Stomach (tissue), 9 donors: ENCODE measurements around the gene JAGN1. TPM values are rescaled to one million over a fixed set of nuclear protein-coding genes. Genes with fewer than 3 reads are reported as not detected.
"Not testable (repeated sequence)": the region's sequence is repeated elsewhere in the genome, so short reads cannot be mapped to it uniquely, and the experiment has no call there.

Experiments
- DNase-seq, 2 donors: peaks; one replicate each; pipeline versions ENCODE4 v3.0.0 to v3.0.0-alpha.2; 2013 to 2019
- H3K27ac ChIP-seq, 5 donors: fragments of 200-600 bp in 4 of 5; sonication (generic) in 4 of 5; one replicate each; pipeline ENCODE4 v1.5.1; 2013 to 2019; ENCODE audit warnings: mild to moderate bottlenecking in 1 of 5, moderate library complexity in 1 of 5
- H3K27me3 ChIP-seq, 3 donors: fragments of 200-600 bp; sonication (generic); one replicate each; pipeline ENCODE4 v1.5.1; 2017 to 2019; ENCODE audit warnings: mixed run types in 1 of 3
- H3K36me3 ChIP-seq, 4 donors: fragments of 200-600 bp; sonication (generic); 1 replicate in 3 of 4; 2 replicates in 1 of 4; pipeline ENCODE4 v1.5.1; 2016 to 2019
- H3K4me1 ChIP-seq, 4 donors: fragments of 200-600 bp; sonication (generic); one replicate each; pipeline ENCODE4 v1.5.1; 2016 to 2019
- H3K4me3 ChIP-seq, 4 donors: fragments of 200-600 bp; sonication (generic) in 3 of 4; one replicate each; pipeline ENCODE4 v1.5.1; 2016 to 2019; ENCODE audit warnings: mild to moderate bottlenecking in 1 of 4
- H3K9me3 ChIP-seq, 4 donors: fragments of 200-600 bp; sonication (generic); one replicate each; pipeline ENCODE4 v1.5.1; 2016 to 2019
- CTCF ChIP-seq, 7 experiments: fragments of 450-650 bp in 4 of 7; fragments of 200-600 bp in 3 of 7; sonication (generic) in 3 of 7; IDR thresholded peaks; one replicate each; pipeline ENCODE4 v1.5.1; 2016 to 2019; ENCODE audit warnings: antibody characterized with exemption in 7 of 7, control low read depth in 2 of 7, mild to moderate bottlenecking in 1 of 7
- EP300 ChIP-seq: sonication (generic); formaldehyde crosslinking; IDR thresholded peaks from one replicate; pipeline ENCODE4 v1.6.1; 2017; ENCODE audit warnings: antibody characterized with exemption
- POLR2A ChIP-seq, 4 donors: fragments of 450-650 bp; IDR thresholded peaks; one replicate each; pipeline ENCODE4 v1.6.1; 2016; ENCODE audit warnings: antibody characterized with exemption in 4 of 4, control low read depth in 2 of 4, mild to moderate bottlenecking in 1 of 4, moderate library complexity in 1 of 4
- POLR2AphosphoS5 ChIP-seq, 3 donors: sonication (generic); formaldehyde crosslinking; IDR thresholded peaks; one replicate each; pipeline ENCODE4 v1.6.1; 2016; ENCODE audit warnings: antibody characterized with exemption in 3 of 3
- WGBS, 5 donors: extraction: QIAGEN DNeasy Blood & Tissue Kit in 3 of 5; methylation state at CpG; one replicate each; pipeline versions ENCODE4 v1.1.5 to v1.1.7; 2013 to 2018; 5-methylcytosine and 5-hydroxymethylcytosine counted together
- intact Hi-C: fragments of 100-400 bp; cut with DNase I; formaldehyde crosslinking; loops from one replicate; pipeline ENCODE4 v1.15.1; 2023; ENCODE audit warnings: low total_unique reads
- polyA plus RNA-seq, 3 donors: library from polyadenylated mRNA; stranded (reverse); fragments of 200-250 nt; gene quantifications; one replicate each; pipeline ENCODE4 v1.2.3, GENCODE V29; 2013
- total RNA-seq, 5 donors: library from RNA; depleted of rRNA; stranded (reverse); fragments of >200 nt; gene quantifications; one replicate each; pipeline versions ENCODE4 v1.1.0 to v1.2.3, GENCODE V29; 2014 to 2016
- donor health status: healthy with polysubstance abuse.
- donor health status: Bipolar disorder and iron deficiency.
- donor health status: healthy.

Gene JAGN1
- total and polyA plus RNA-seq, 8 donors, result 9.4 to 56.6 (median 26.5) TPM; not detected in 1

DNA sequence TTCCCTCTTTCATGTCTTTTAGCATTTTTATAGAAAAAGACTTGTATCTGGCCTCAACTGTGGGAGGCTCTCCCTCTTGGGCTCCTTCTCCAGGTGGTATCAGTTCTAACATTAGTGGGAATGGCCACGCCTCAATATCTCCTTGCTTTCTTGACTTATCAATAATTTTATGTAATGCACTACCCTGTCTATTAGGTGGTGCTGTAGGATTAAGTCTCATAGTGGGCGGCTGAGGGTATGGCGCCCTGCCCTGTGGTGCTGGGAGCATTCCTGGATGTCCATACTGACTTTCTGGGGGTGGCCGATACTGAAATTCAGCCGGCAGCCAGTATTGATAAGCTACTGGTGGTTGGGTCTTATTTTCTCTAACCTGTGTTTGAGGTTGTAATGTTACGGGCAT is 37.9 kb upstream of the JAGN1 start:
- no peak for DNase-seq
- intact Hi-C loops, result no loop called here
- WGBS, 5 donors, result 80 to 92% (median 85%) methylated on average over 6 of the region's 6 CpGs

GRCh38 chr3:9854291-9854940 is 36.0 kb upstream of the JAGN1 start:
- 78 to 84% (median 82%) methylated on average over 11 of the region's 11 CpGs for WGBS, 5 donors
- H3K9me3 ChIP-seq, H3K27me3 ChIP-seq, H3K4me3 ChIP-seq, H3K36me3 ChIP-seq, DNase-seq, H3K27ac ChIP-seq, intact Hi-C loops: not testable (repeated sequence)
- peaks cover 0 to 10% (median 0%) of the 10 kb centered on the region in 4 donors for H3K4me1 ChIP-seq

More for the DNA sequence above, 37.9 kb upstream of the JAGN1 start:
- Histone ChIP-seq H3K9me3 (no peaks in the 10 kb centered on the region), H3K36me3 (no peaks in the 10 kb centered on the region), H3K27ac (no peak overlapping the region), H3K4me1 (peaks cover 0 to 10% (median 0%) of the 10 kb centered on the region in 4 donors), H3K4me3 (peak overlapping the region in 1 of 4 donors; percentile 18), H3K27me3 (no peaks in the 10 kb centered on the region)
- TF ChIP-seq POLR2A (IDR thresholded peaks at IDR 0.05), result no peak
- TF ChIP-seq POLR2AphosphoS5 (IDR thresholded peaks at IDR 0.05), result no peak
- no peak for TF ChIP-seq CTCF (IDR thresholded peaks at IDR 0.05)
- TF ChIP-seq EP300, result no peak

- intact Hi-C loops, result no loop called here
- 94 to 100% (median 99%) methylated on average over 1 to 3 of the region's 3 CpGs for WGBS, 5 donors
- Histone ChIP-seq H3K27me3 (no peaks in the 10 kb centered on the region), H3K27ac (no peak overlapping the region), H3K4me3 (no peak overlapping the region), H3K36me3 (no peaks in the 10 kb centered on the region), H3K9me3 (no peaks in the 10 kb centered on the region), H3K4me1 (peaks cover 0 to 10% (median 0%) of the 10 kb centered on the region in 4 donors)
- DNase-seq, result no peak
- no peak for TF ChIP-seq CTCF (IDR thresholded peaks at IDR 0.05)
- no peak for TF ChIP-seq POLR2A (IDR thresholded peaks at IDR 0.05)
- no peak for TF ChIP-seq POLR2AphosphoS5 (IDR thresholded peaks at IDR 0.05)
- no peak for TF ChIP-seq EP300
Observed at GRCh38 chr3:9855594-9855993, 34.8 kb upstream of the JAGN1 start.

- Histone ChIP-seq H3K4me3 (no peak overlapping the region), H3K36me3 (no peaks in the 10 kb centered on the region), H3K9me3 (no peaks in the 10 kb centered on the region), H3K4me1 (peaks cover 14 to 25% (median 19%) of the 10 kb centered on the region in 4 donors), H3K27me3 (no peaks in the 10 kb centered on the region), H3K27ac (no peak overlapping the region)
- intact Hi-C loops, result no loop called here
- WGBS, 5 donors, result 84 to 88% (median 87%) methylated on average over 10 to 12 of the region's 12 CpGs
- no peak for DNase-seq
- TF ChIP-seq CTCF (IDR thresholded peaks at IDR 0.05), result no peak
- TF ChIP-seq POLR2A (IDR thresholded peaks at IDR 0.05), result no peak
- TF ChIP-seq POLR2AphosphoS5 (IDR thresholded peaks at IDR 0.05), result no peak
- no peak for TF ChIP-seq EP300
Observed at GRCh38 chr3:9859530-9860025, 30.8 kb upstream of the JAGN1 start.

DNA sequence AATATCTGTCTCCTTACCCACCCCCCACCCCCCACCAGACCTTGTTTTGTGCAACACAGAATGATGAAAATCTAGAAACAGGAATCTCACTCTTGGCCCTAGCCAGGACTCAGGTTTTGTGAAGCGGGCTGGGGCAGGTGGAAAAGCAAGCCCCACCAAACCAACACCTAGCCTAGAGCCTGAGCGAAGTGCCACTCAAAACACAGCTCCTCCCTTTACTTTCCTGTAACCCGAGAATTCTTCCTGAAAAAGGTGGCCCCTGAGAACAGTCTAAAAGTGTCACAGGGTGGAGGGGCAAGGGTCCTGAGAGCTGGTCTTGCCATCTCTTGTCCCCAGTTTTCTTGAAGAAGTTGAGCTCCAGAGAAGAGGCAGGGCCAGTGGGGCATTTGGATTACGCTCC is 29.2 kb upstream of the JAGN1 start:
- WGBS, 5 donors, result 84 to 95% (median 89%) methylated on average over 4 of the region's 4 CpGs
- no peaks in the 10 kb centered on the region for H3K9me3 ChIP-seq
- H3K4me3 ChIP-seq, result no peak overlapping the region
- peak overlapping the region in 1 of 5 donors; percentile 86 for H3K27ac ChIP-seq
- no peak for TF ChIP-seq CTCF (IDR thresholded peaks at IDR 0.05)
- TF ChIP-seq POLR2AphosphoS5 (IDR thresholded peaks at IDR 0.05), result no peak
- H3K4me1 ChIP-seq, result peaks cover 14 to 35% (median 24%) of the 10 kb centered on the region in 4 donors
- DNase-seq, result no peak
- intact Hi-C loops, result no loop called here
- H3K27me3 ChIP-seq, result no peaks in the 10 kb centered on the region
- H3K36me3 ChIP-seq, result no peaks in the 10 kb centered on the region
